Left forelimb (tissue), 1 donor: Measurements from ENCODE around the gene SLC31A2.

Experiments used
- DNase-seq: peaks from one replicate; pipeline ENCODE4 v3.0.0-alpha.2; 2018; ENCODE audit warnings: low spot score

The SLC31A2 gene

DNA sequence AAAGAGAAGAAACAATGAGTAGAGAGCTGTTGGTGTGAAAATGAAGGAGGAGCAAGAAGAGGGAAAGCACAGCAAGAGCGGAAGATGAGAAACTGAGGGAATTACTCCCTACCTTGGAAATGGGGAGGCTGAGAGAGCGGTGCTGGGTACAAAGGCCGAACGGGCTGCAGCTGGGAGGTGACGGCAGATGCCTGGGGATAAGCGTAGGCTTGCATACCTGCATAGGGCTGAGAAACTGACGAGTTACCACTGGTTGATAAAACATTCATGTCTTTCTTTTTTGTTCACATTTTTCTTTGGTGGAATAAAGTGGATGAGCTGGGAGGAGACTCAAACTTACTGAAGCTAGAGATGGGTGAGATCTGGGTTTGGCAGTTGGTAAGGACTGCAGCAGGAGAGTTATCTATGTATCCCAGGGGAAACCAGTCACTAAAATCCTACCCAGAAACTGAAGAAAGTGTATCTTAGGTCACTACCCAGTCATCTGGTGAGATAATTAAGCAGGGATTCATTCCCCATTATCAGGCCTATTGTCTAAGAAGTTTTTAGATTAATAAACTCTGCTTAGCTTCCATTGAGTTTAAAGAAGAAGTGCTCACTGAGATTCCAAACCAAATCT lies 35.4 kb downstream of the SLC31A2 start:
- DNase-seq = no peak

DNA sequence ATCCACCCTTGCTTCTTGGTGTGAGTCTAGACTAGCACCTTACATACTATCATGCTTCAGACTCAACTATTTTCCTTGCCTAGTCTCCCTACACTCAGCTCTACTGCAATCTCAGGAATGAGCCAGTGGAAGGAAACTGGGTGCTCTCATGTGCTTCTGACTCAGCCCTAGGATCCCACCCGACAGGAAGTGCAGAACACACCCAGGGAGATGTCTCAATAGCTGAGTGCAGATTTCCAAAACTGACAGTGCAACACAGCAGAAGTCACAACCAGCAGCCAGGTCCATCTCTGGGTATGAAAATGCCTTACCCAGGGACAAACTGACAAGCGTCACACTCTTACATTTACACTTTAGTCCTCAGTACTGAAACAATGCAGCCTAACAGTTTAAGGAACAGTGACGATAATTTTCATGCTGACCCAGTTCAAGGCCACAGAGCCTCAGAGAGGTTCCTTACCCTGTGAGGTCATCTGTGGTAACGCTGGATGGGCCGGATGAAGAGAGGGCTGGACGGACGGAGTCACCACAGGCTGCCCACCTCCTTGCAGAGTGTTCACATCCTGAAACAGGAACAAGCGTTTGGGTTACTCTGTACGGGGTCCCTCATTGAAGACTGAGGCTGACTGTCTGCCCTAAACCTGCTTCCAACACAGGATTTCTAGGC lies 37.3 kb downstream of the SLC31A2 start:
- no peak for DNase-seq

DNA sequence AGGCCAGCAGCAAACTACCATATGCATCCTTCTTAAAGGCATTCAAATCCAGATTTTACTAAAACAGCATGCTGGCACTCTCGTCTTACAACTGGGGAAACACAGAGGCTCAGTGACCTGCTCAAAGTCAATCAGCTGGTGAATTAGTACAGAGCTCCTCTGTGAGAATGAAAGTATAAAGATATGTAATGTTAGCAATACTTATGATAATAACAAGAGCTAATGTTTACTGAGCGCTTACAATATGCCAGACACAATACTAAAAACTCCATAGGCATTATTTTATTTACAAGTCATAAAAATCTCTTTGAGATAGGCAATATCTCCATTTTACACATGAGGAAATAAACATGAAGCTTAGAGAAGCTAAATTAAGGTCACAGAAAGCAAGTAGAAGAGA lies 41.6 kb downstream of the SLC31A2 start:
- DNase-seq = no peak

DNA sequence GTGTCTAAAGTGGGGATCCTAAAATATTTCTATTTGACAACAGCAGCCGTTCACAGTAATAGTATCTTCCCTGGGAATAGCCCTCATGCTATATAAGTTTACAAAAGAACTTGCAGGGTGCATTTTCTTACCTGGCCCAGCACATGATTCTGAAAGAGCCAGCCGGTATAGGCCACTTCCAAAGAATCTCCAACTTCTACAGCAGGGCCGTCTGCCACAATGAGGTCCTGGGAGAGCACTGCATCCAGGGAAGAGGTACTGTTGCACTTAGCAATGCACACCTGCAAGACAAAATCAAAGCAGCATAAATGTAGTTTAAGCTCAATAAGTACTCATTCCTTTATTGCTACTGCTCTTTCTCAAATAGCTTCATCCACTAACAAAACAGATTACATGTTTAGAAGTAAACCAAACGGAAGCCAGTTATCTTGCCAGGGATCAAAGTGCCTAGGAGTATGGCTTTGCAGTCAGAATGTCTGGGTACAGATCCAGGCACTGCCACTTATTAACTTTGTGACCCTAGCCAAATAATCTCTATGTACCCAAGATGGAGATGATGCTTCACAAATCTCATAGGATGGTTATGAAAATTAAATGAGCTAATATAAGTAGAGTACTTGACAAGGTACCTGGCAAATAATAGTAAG lies 49.0 kb downstream of the SLC31A2 start:
- no peak for DNase-seq

DNA sequence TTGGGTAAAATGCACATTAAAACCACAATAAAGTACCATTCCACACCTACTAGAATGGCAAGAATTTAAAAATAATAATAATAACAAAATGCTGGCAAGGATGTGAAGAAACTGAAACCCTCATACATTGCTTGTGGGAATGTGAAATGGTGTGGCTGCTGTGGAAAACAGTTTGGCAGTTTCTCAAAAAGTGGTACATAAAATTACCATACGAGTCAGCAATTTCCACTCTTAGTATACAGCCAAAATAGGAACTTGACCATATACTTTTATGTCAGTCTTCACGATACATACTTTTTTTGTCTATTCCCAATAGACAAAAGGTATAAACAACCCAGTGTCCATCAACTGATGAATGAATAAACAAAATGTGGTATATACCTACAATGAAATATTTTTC lies 54.6 kb downstream of the SLC31A2 start:
- no peak for DNase-seq

- DNase-seq = no peak
These were observed 55.1 kb downstream of the SLC31A2 start for GRCh38 chr9:113205861-113206260.

- no peak for DNase-seq
These were observed 60.0 kb downstream of the SLC31A2 start for GRCh38 chr9:113210815-113211214.
